Hair follicle dermal papilla cell (primary cell): ENCODE data around the gene STRADA. TPM values are rescaled to one million over a fixed set of nuclear protein-coding genes. Genes with fewer than 3 reads are reported as not detected.

Experiments used
- total RNA-seq: library from RNA; depleted of rRNA; stranded (reverse); fragments of >200 nt; gene quantifications from 2 replicates; pipeline ENCODE4 v1.2.3, GENCODE V29; 2012

Gene STRADA
- total RNA-seq, result 23.9 and 29.4 TPM in 2 replicates

GRCh38 chr17:63741408-63742173 lies at the start of gene STRADA:
TSS of gene STRADA (minus strand) at chr17:63741799. CDS start at chr17:63728369, 13,430 bp downstream.

GRCh38 chr17:63774141-63774968 lies 32.8 kb upstream of the STRADA start, which contains the start of gene DDX42:
TSS of gene DDX42 (plus strand) at chr17:63774170. CDS start at chr17:63787050, 12,880 bp downstream.

GRCh38 chr17:63773272-63774140 lies 31.9 kb upstream of the STRADA start, which contains the start of gene CCDC47:
TSS of gene CCDC47 (minus strand) at chr17:63773597. CDS start at chr17:63766175, 7,422 bp downstream.

GRCh38 chr17:63699638-63700527 lies 41.7 kb downstream of the STRADA start, which contains the start of gene LIMD2:
TSS of gene LIMD2 (minus strand) at chr17:63700125. CDS start at chr17:63699298, 827 bp downstream.

Other genes starting within 250 kb of the STRADA start
- gene KCNH6, start 218.4 kb downstream of the STRADA start, total RNA-seq, result not detected in 2 replicates
- 24.2 and 32.9 TPM in 2 replicates for gene DCAF7, start 191.3 kb downstream of the STRADA start, total RNA-seq
- gene TACO1, start 140.9 kb downstream of the STRADA start, total RNA-seq, result 19.0 and 22.1 TPM in 2 replicates
- gene MAP3K3, start 119.4 kb downstream of the STRADA start, total RNA-seq, result 42.9 and 45.9 TPM in 2 replicates
- 6.8 and 10.5 TPM in 2 replicates for gene LIMD2, start 41.7 kb downstream of the STRADA start, total RNA-seq
- gene CCDC47, start 31.8 kb upstream of the STRADA start, total RNA-seq, result 47.6 and 51.0 TPM in 2 replicates
- gene DDX42, start 32.4 kb upstream of the STRADA start, total RNA-seq, result 66.4 and 72.7 TPM in 2 replicates
- gene PSMC5, start 85.6 kb upstream of the STRADA start, total RNA-seq, result 30.3 and 36.3 TPM in 2 replicates
- 29.5 and 44.5 TPM in 2 replicates for gene FTSJ3, start 85.9 kb upstream of the STRADA start, total RNA-seq
- gene SMARCD2, start 100.9 kb upstream of the STRADA start, total RNA-seq, result 92.8 and 99.9 TPM in 2 replicates
- gene CSH2, start 131.9 kb upstream of the STRADA start, total RNA-seq, result not detected in 2 replicates
- gene GH2, start 140.1 kb upstream of the STRADA start, total RNA-seq, result not detected in 2 replicates
- gene CSH1, start 154.8 kb upstream of the STRADA start, total RNA-seq, result not detected in 2 replicates
- not detected in 2 replicates for gene CSHL1, start 169.5 kb upstream of the STRADA start, total RNA-seq
- not detected in 2 replicates for gene GH1, start 177.0 kb upstream of the STRADA start, total RNA-seq
- 0.16 and 0.24 TPM in 2 replicates for gene CD79B, start 190.5 kb upstream of the STRADA start, total RNA-seq
- under 0.01 TPM in 1 of 2 replicates, not detected in the other for gene SCN4A, start 231.1 kb upstream of the STRADA start, total RNA-seq